Erythroblast (primary cell): ENCODE measurements around the gene HHLA2.
"Not testable (repeated sequence)": the region's sequence is repeated elsewhere in the genome, so short reads cannot be mapped to it uniquely, and the experiment has no call there.

Experiments used
- DNase-seq, 2 experiments: peaks; one replicate each; lab custom pipeline; 2025; lab: John Stamatoyannopoulos, UW
- GATA1 ChIP-seq: IDR thresholded peaks from 2 replicates; pipeline ENCODE4 v1.6.1; 2011; ENCODE audit warnings: low read depth, mild to moderate bottlenecking, control low read depth, low read length, moderate library complexity
- POLR2A ChIP-seq: IDR thresholded peaks from 2 replicates; pipeline ENCODE4 v1.6.1; 2011; ENCODE audit warnings: mild to moderate bottlenecking, low read length

The HHLA2 gene

GRCh38 chr3:108296239-108296638 is at the start of gene HHLA2:
HHLA2 (plus strand) TSS chr3:108296548; CDS start chr3:108351814, 55,266 bp downstream.
- TF ChIP-seq GATA1, result no peak
- no peak for TF ChIP-seq POLR2A
- no peak for DNase-seq

DNA sequence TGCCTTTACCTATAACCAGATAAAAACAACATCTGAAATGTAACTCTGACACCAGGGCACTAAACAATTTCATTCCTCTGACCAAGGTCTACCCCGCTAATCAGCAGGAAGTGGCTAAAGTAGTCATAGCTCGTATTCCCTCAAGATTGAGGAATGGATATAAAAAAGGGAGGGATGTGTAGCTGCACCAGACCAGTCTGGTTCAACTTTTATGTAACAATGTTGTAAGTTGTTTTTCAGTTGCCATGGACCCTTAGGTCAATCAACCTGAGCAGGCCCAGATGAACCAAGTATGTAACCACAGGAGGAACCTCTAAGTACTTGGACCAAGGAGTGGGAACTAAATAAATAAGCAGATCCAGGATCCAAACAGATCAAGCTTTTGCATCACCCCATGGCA is 45.7 kb upstream of the HHLA2 start:
- DNase-seq, result no peak
- TF ChIP-seq POLR2A, result no peak
- no peak for TF ChIP-seq GATA1

- no peak for TF ChIP-seq POLR2A
- TF ChIP-seq GATA1, result no peak
- DNase-seq, result no peak
Measured at GRCh38 chr3:108251265-108251664, 45.1 kb upstream of the HHLA2 start.

DNA sequence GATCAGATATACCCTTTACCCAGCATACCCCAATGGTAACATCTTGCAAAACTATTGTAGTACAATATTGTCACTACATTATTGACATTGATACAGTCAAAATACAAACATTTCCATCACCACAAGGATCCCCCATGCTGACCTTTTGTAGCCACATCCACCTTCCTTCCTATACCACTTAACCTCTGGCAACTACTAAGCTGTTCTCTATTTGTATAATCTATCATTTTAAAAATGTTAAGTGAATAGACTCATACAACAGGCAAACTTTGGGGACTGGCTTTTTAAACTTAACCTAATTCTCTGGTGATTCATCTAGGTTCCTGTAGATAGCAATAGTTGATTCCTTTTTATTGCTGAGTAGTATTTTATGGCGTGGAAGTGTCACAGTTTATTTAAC is 44.5 kb upstream of the HHLA2 start:
- TF ChIP-seq GATA1, result no peak
- TF ChIP-seq POLR2A, result no peak
- no peak for DNase-seq

- no peak for DNase-seq
- TF ChIP-seq GATA1, result no peak
- TF ChIP-seq POLR2A, result no peak
Measured at GRCh38 chr3:108255131-108255530, 41.2 kb upstream of the HHLA2 start.

DNA sequence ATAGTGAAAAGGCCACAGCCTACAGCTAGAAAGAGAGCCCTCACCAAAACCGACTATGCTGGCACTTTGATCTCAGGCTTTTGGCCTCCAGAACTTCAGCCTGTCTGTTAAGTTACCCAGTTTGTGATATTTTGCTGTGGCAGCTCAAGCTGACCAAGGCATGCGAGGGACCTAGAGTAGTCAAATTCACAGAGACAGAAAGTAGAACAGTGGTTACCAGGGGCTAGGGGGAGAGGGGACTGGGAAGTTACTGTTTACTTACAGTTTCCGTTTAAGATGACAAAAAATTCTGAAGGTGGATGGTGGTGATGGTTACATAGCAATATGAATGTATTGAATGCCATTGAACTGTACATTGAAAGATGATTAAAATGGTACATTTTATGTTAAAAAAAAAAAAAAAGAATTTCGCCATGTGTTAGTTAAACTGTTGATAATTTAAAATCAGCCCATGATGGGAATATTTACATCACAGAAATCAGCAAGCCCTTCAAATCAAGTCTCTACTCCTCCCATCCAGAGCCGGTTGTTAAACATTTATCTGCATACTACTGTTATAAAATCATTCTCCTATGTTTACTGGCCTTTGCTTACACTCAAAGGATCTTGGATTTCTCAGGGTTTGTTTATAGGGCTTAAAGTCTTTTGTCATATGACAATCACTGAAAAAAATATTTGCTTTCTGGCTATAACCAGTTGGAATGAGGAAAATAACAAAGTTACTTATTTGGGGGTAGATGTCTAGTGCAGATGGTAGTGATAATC is 31.6 kb upstream of the HHLA2 start:
- DNase-seq, result not testable (repeated sequence)

- DNase-seq, result not testable (repeated sequence)
Measured at GRCh38 chr3:108268235-108268634, 28.1 kb upstream of the HHLA2 start.

DNA sequence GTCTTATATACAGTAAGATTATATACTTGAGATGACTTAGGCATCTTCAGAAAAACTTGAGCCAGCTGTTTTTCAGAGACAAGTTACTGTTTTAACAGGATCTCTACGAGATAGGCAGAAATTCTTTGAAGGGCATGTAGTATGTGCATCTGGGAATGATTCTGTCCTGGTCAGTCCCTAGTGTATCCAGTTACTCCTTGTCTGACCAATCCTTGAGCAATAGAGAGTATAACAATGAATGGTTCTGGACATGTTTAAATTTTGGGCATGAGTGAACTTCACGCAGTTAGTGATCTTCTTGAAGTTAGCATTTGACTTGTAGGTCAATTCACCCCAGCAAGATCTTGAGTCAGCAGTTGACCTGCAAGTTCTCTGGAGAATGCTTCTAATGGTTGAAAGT is 24.7 kb upstream of the HHLA2 start:
- TF ChIP-seq POLR2A (no peak), GATA1 (no peak)

GRCh38 chr3:108279066-108279465 is 17.3 kb upstream of the HHLA2 start:
- not testable (repeated sequence) for DNase-seq

More for the DNA sequence above, 24.7 kb upstream of the HHLA2 start:
- no peak for DNase-seq

DNA sequence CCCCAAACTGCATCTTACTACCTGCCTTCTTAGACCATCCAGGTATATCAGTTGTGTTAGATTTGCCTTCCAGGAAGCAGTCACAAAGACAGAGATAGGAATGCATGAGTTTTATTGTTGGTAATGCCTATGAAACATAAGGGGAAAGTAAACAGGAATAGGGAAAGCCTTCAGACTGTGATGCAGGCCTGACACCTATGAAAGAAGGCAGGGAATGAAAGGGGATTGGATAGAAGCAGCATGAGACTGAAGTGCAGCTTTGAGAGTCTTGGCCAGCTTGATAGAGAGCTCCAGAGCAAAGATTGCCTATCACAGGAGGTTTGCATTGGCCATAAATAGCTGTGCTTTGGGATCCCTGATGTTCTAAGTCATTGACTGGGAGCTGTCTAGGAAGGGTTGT is 15.9 kb upstream of the HHLA2 start:
- TF ChIP-seq GATA1 (no peak), POLR2A (no peak)
- DNase-seq, result no peak

GRCh38 chr3:108281670-108282069 is 14.7 kb upstream of the HHLA2 start:
- TF ChIP-seq POLR2A, result no peak
- TF ChIP-seq GATA1, result no peak

GRCh38 chr3:108283006-108283405 is 13.3 kb upstream of the HHLA2 start:
- no peak for TF ChIP-seq GATA1
- no peak for TF ChIP-seq POLR2A
- no peak for DNase-seq

More at GRCh38 chr3:108281670-108282069, 14.7 kb upstream of the HHLA2 start:
- no peak for DNase-seq

DNA sequence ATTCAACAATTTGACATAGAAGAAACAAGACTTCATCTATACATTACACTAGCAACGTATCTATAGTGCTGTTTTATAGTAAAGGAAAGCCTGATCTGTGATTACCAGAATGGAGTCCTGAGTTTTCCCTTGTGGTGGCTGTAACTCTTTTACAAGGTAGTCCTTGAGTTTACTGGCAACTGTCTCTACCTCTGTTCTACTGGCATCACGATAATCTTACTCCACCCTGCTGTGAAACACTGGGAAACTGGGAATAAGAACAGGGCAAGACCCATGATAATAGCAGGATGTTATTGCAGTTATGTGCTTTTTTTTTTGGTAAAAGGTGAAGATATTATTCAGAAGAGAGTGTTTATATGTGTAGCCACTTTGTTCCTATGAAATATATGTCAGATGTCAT is 12.4 kb upstream of the HHLA2 start:
- no peak for DNase-seq
- TF ChIP-seq POLR2A (no peak), GATA1 (no peak)

GRCh38 chr3:108285176-108285575 is 11.2 kb upstream of the HHLA2 start:
- no peak for DNase-seq
- TF ChIP-seq GATA1, result no peak
- TF ChIP-seq POLR2A, result no peak

- TF ChIP-seq GATA1 (no peak), POLR2A (no peak)
- no peak for DNase-seq
Measured at GRCh38 chr3:108287146-108287545, 9.2 kb upstream of the HHLA2 start.

DNA sequence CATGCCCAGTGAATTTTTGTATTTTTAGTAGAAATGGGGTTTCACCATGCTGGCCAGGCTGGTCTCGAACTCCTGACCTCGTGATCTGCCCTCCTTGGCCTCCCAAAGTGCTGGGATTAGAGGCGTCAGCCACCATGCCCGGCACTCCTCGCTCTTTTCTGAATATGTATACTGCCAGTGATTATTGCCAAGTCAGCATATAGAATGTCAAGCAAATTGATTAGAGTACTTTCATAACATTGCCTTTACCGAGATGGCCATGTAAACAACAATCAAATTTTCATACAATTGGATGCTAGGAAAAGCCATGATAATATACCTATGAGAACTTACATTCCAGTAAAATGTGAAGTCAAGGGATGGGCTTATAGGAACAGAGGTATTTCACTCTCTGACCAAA is 8.2 kb upstream of the HHLA2 start:
- DNase-seq, result not testable (repeated sequence)
